ENCODE data around the gene TK1. TPM values are rescaled to one million over a fixed set of nuclear protein-coding genes. Genes with fewer than 3 reads are reported as not detected.
"Not testable (repeated sequence)": the region's sequence is repeated elsewhere in the genome, so short reads cannot be mapped to it uniquely, and the experiment has no call there.

TK1 gene, protein sequence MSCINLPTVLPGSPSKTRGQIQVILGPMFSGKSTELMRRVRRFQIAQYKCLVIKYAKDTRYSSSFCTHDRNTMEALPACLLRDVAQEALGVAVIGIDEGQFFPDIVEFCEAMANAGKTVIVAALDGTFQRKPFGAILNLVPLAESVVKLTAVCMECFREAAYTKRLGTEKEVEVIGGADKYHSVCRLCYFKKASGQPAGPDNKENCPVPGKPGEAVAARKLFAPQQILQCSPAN
- total RNA-seq, result 100 to 1,000 TPM; 145 to 164 TPM

DNA sequence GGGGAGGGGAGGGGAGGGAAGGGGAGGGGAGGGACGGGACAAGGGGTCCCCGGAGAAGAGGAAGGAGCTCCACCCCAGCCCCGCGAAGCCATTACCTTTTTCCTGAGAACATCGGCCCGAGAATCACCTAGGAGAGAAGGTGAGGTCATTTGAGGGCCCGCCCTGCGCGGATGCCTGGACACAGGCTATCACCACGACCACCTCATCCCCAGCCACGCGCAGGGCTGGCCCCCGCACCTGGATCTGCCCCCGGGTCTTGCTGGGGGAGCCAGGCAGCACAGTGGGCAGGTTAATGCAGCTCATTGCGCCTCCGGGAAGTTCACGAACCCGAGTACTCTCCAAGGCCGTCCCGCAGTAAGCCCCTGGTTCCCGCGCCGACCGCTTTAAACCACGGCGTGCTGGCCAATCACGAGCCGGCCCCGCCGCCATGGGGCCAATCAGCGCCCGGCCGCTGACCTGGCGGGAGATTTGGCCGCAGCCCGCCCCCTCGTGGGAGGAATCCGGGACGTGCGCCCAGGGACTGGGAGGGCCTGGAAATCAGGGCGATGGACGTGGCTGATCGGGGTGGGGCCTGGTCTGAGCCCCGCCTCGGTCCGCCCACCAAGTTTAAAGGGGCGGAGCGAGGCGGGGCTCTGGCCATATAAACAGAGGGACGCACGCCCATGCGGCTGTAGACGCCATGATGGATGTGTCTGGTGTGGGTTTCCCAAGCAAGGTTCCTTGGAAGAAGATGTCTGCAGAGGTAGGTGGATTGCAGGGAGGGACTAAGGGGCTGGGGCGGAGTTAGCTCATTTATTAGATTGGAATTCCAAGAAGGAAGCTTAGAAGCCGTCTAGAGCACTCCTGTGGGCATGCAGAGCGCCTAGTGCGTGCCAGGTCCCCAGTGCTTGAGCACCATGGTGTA is at the start of gene TK1, which contains the start of gene AFMID:
TSS of gene TK1 (minus strand) at position 361 of the 904 bp plus-strand sequence. CDS start at position 303, 58 bp downstream.
TSS of gene AFMID (plus strand) at position 671 of the 904 bp plus-strand sequence. CDS start at position 680, 9 bp downstream.
- CTCF ChIA-PET, result interaction anchor here (0.8 to 3.4 kb wide), 9 partner anchors 10 to 103 kb away, joined by 3 to 31 read pairs (median 5); no protein-coding TSS in a partner anchor
- no peaks in the 10 kb centered on the region for H3K27me3 Mint-ChIP-seq
- peak within 1 kb of the TSS; percentile 78 for H3K27ac Mint-ChIP-seq
- H3K36me3 Mint-ChIP-seq, result peaks cover 24% of the 10 kb centered on the region
- peak; percentile 97 for DNase-seq
- peak; percentile 95 for ATAC-seq
- H3K9me3 Mint-ChIP-seq (ENCODE audit: low read depth), result no peaks in the 10 kb centered on the region
- peaks cover 43% of the 10 kb centered on the region for H3K4me1 Mint-ChIP-seq
- H3K4me3 Mint-ChIP-seq, result peak within 1 kb of the TSS; percentile 81

DNA sequence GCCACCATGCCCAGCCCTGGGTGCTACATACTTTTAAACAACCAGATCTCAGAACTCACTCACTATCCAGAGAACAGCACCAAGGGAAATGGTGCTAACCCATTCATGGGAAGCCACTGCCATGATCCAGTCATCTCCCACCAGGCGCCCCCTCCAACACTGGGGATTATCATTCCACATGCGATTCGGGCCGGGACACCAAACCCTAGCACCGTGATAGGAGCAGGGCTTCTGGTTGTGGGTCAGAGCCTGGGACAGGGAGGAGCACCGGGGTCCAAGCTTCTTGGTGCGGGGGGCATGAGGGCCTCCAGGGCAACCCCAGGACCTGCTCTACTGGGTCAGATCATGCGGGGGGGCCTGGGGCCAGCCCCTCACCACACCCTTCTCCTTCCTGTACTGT is 49.0 kb upstream of the TK1 start:
- no peak overlapping the region for H3K4me3 Mint-ChIP-seq
- no peak for DNase-seq
- no peaks in the 10 kb centered on the region for H3K36me3 Mint-ChIP-seq
- CTCF ChIA-PET, result interaction anchor here (0.7 kb wide), 1 partner anchor 199 kb away, joined by 3 read pairs; no protein-coding TSS in a partner anchor
- no peak overlapping the region for H3K27ac Mint-ChIP-seq
- peaks cover 3% of the 10 kb centered on the region for H3K4me1 Mint-ChIP-seq
- no peaks in the 10 kb centered on the region for H3K9me3 Mint-ChIP-seq (ENCODE audit: low read depth)
- H3K27me3 Mint-ChIP-seq, result peaks cover 19% of the 10 kb centered on the region
- no peak for ATAC-seq

DNA sequence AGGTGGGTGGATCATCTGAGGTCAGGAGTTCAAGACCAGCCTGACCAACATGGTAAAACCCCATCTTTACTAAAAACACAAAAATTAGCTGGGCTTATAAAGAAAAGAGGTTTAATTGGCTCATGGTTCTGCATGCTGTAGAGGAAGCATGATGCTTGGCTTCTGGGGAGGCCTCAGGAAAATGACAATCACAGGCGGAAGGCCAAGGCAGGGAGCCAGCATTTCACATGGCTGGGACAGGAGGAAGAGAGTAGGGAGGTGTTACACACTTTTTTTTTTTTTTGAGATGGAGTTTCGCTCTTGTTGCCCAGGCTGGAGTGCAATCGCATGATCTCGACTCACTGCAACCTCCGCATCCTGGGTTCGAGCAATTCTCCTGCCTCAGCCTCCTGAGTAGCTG is 48.2 kb upstream of the TK1 start:
- H3K27me3 Mint-ChIP-seq, result peaks cover 28% of the 10 kb centered on the region
- H3K27ac Mint-ChIP-seq; H3K36me3 Mint-ChIP-seq; H3K9me3 Mint-ChIP-seq (ENCODE audit: low read depth); CTCF ChIA-PET; DNase-seq; H3K4me1 Mint-ChIP-seq; ATAC-seq; H3K4me3 Mint-ChIP-seq: not testable (repeated sequence)

DNA sequence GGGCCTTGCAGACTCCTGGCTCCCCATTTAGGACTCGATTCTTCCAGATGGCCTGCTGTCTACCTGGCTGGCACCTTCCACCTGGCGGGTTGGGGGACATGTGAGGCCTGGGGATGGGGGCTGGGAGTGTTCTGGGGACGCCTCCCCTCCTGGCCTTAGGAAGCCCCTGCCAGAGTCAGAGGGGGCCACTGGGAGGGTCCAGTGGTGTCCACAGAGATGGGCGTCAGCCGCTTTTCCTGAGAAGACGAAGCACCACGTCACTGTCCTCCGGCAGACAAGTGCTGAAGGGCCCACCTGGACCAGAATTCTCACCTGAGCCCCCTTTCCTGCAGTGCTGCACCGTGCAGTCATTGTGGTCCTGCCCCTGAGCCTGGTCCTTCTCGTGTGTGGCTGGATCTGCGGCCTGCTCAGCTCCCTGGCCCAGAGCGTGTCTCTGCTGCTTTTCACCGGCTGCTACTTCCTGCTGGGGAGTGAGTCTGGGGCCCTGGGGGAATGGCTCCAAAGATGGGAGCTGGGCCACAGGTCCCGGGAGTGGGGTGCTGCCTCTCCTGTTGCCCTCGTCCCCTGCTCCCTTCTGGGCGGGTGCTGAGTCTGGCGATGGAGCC is 47.5 kb upstream of the TK1 start:
- DNase-seq, result no peak
- no peak overlapping the region for H3K4me3 Mint-ChIP-seq
- H3K4me1 Mint-ChIP-seq, result peaks cover 3% of the 10 kb centered on the region
- no peaks in the 10 kb centered on the region for H3K9me3 Mint-ChIP-seq (ENCODE audit: low read depth)
- H3K36me3 Mint-ChIP-seq, result no peaks in the 10 kb centered on the region
- CTCF ChIA-PET, result interaction anchor here (0.6 kb wide), 1 partner anchor 257 kb away, joined by 3 read pairs; no protein-coding TSS in a partner anchor
- no peak overlapping the region for H3K27ac Mint-ChIP-seq
- ATAC-seq, result no peak
- peaks cover 28% of the 10 kb centered on the region for H3K27me3 Mint-ChIP-seq

DNA sequence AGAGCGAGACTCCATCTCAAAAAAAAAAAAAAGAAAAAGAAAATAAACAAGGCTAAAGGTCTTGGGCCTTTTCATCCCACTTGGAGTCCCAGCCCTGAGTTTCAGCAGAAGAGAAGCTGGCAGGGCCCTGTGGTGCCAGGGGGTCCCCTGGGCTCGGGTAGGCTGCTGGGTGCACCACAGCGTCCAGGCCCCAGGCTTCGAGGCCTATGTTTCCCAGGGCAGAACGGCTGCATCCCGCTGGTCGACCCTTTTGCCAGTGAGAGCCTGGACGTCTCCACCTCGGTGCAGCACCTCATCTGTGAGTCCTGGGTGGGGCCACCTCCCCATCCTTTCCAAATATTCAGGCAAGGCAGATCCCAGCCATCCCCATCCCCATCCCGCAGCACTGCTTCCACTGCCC is 46.8 kb upstream of the TK1 start:
- Mint-ChIP-seq H3K27me3 (peaks cover 28% of the 10 kb centered on the region), H3K27ac (no peak overlapping the region), H3K9me3 (ENCODE audit: low read depth) (no peaks in the 10 kb centered on the region), H3K4me1 (peaks cover 3% of the 10 kb centered on the region), H3K4me3 (no peak overlapping the region), H3K36me3 (no peaks in the 10 kb centered on the region)
- CTCF ChIA-PET, result no interaction called here
- ATAC-seq (no peak), DNase-seq (no peak)

DNA sequence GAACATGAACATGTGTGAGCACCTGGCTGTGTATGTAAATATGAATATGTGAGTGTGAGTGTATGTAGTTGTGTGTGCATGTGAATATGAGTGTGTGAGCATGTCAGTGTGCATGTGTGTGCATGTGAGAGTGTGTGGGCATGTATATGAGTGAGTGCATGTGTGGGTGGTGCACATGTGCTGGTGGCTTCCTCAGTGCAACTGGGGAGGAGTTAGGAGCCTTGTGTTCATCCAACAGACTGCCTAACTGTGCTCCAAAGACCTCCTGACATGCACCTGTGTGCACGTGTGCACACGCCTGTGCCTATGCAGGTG is 46.0 kb upstream of the TK1 start:
- H3K27me3 Mint-ChIP-seq, result peaks cover 28% of the 10 kb centered on the region
- H3K4me3 Mint-ChIP-seq, result no peak overlapping the region
- no peaks in the 10 kb centered on the region for H3K36me3 Mint-ChIP-seq
- DNase-seq (no peak), ATAC-seq (no peak)
- H3K27ac Mint-ChIP-seq, result no peak overlapping the region
- CTCF ChIA-PET, result no interaction called here
- H3K9me3 Mint-ChIP-seq (ENCODE audit: low read depth), result no peaks in the 10 kb centered on the region
- H3K4me1 Mint-ChIP-seq, result peaks cover 3% of the 10 kb centered on the region

DNA sequence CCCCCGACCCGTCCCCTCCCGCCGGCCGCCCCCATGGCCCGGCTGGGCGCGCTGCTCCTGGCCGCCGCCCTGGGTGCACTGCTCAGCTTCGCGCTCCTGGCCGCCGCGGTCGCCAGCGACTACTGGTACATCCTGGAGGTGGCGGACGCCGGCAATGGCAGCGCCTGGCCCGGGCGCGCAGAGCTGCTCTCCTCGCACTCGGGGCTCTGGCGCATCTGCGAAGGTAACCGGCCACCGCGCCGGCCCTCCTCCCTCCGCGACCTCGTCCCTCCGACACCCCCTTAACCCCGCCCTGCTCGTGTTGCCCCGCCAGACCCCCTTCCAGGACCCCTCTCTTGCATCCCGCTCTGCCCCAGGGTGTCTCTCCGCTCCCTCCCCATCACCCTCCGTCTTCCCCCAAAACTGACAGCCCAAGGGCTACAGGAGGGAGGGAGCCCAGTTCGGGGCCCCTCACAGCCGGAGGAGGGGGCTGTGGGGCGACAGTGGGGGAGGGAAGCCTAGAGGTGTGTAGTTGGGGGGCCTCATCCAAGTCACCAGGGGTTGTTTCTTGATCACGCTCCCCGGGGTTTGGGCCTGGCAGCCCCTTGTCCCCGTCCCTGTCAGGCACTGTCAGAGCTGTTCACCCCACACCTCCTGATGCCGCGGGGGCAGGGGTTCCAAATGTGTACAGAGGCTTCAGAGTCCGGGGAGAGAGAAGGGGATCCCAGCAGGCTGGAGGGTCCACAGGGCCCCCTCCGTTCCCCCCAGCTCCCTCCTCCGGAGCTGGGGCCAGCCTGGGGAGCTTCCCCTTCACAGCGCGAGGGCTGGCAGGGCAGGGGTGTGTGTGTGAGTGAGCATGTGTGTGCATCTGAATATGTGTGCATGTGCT is 45.4 kb upstream of the TK1 start:
- ATAC-seq (peak; percentile 77), DNase-seq (no peak)
- Mint-ChIP-seq H3K9me3 (ENCODE audit: low read depth) (no peaks in the 10 kb centered on the region), H3K27me3 (peaks cover 32% of the 10 kb centered on the region), H3K36me3 (no peaks in the 10 kb centered on the region), H3K4me1 (peaks cover 3% of the 10 kb centered on the region), H3K4me3 (no peak overlapping the region), H3K27ac (no peak overlapping the region)
- CTCF ChIA-PET, result interaction anchor here (0.7 kb wide), 1 partner anchor 206 kb away, joined by 3 read pairs; no protein-coding TSS in a partner anchor

DNA sequence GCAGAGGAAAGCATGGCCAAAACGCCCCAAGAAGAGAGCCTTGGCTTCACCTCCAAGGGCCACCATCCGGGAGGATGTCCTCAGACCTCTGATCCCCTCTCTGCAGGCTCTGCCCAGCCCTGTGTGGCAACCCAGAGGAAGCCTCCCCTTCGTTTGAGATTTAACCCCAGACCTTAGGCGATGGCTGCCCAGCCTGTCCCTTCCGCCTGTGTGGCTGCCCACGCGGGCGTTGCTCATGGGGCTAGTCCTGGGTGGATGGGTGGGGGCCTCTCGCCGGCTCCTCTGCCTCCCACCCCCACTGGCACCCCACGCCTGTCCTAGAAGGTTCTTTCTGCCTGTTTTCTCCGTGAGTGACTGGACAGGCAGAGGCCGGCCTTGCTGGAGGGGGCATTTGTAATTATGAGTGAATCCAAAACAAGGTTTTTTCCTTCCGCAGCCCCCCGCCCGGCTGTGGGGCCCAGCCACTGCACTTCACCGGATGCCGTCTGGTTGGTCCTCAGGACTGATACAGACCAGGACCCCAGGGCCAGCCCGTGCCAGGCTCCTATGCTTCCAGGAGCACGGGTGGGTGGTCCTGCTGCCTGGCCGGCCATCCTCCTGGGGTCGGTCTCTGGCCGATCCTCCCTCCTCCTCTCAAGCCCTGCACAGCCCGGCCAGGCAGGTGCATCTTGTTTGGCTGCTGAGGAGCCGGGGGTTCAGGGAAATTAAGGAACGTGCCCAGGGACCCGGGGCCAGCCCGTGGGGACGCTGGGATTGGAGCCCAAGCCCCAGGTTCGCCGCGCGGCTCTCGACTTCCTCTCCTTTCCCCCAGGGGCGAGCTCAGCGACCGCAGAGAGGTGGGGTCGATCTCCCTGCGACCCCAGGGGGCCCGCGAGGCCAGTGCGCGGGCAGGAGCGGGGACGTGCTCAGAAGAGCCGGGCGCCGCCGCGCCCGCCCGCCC is 44.4 kb upstream of the TK1 start, which contains the start of gene TMEM235:
TSS of gene TMEM235 (plus strand) at position 636 of the 940 bp plus-strand sequence. CDS start 393 bp downstream, outside the sequence.
- Mint-ChIP-seq H3K36me3 (no peaks in the 10 kb centered on the region), H3K4me3 (no peak within 1 kb of the TSS), H3K9me3 (ENCODE audit: low read depth) (no peaks in the 10 kb centered on the region), H3K4me1 (peaks cover 8% of the 10 kb centered on the region), H3K27ac (no peak within 1 kb of the TSS), H3K27me3 (peaks cover 33% of the 10 kb centered on the region)
- CTCF ChIA-PET, result interaction anchor here (0.7 kb wide), 1 partner anchor 207 kb away, joined by 3 read pairs; no protein-coding TSS in a partner anchor
- DNase-seq (no peak), ATAC-seq (no peak)

DNA sequence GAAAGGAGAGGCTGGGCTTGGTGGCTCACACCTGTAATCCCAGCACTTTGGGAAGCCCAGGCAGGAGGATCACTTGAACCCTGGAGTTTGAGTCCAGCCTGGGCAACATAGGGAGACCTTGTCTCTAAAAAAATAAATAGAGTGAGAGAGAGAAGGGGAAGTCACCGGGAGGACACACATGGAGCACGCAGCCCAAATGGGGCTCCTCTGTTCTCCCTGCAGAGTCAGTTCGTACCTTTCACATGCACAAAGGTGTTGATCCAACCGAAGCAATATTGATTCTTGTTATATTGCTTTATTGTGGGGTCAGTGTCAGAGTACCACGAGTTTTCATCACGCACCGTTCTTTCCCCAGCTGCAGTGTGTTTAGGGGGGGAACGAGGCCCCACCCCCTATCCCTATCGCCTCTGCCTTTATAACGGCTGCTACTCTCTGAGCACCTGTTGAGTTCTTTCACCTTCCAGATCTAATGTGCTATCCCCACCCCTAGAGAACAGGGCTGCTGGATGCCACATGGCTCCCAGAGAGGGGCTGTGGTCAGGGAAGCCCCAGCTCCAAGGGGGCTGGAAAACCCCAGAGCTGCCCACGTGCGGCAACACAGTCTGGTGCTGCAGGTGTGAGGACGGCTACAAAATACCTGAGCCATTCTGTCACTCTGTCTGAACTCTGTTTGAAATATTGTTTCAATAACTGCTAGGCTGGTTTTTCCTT is 43.6 kb upstream of the TK1 start:
- Mint-ChIP-seq H3K36me3 (no peaks in the 10 kb centered on the region), H3K27me3 (peaks cover 33% of the 10 kb centered on the region), H3K9me3 (ENCODE audit: low read depth) (no peaks in the 10 kb centered on the region), H3K4me1 (peaks cover 8% of the 10 kb centered on the region), H3K4me3 (no peak overlapping the region), H3K27ac (no peak overlapping the region)
- ATAC-seq, result no peak
- CTCF ChIA-PET, result no interaction called here
- no peak for DNase-seq

DNA sequence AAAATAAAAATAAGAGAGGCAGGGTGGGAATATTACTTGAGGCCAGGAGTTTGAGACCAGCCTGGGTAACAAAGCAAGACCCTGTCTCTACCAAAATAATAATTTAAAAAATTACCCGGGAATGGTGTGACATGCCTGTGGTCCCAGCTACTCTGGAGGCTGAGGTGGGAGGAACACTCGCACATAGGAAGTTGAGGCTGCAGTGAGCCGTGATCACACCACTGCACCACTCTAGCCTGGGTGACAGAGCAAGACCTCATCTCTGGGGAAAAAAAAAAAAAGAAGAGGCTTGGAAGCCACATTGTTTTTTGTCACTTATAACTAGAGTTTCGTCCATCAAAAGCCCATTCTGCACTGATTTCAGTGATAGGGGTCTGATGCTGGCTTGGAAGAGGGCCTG is 41.3 kb upstream of the TK1 start:
- Mint-ChIP-seq H3K27ac (no peak overlapping the region), H3K27me3 (peaks cover 33% of the 10 kb centered on the region), H3K4me1 (peaks cover 8% of the 10 kb centered on the region), H3K4me3 (no peak overlapping the region), H3K36me3 (peaks cover 14% of the 10 kb centered on the region), H3K9me3 (ENCODE audit: low read depth) (no peaks in the 10 kb centered on the region)
- DNase-seq (no peak), ATAC-seq (no peak)
- CTCF ChIA-PET, result interaction anchor here (1.5 kb wide), 1 partner anchor 193 kb away, joined by 3 read pairs; no protein-coding TSS in a partner anchor

DNA sequence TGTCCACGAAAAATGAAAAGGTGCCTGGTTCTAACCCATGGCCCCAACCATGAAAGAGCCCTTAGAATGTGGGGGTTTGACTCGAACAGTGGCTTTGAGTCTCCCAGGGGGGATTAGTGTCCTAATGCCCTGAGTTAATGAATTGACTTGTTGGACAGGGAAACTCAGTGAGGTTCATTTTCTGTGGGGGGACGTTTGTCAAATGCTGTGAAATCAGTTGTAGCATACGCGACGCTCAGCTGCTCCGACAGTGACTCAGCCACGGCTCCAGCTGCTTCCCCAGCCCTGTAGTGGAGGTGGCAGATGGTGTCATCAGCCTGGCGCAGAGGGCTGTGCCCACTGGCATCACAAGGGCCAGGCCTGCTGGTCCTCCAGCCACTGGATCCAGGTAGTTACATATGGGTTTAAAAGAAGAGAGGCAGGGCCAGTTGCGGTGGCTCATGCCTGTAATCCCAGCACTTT is 40.6 kb upstream of the TK1 start:
- ATAC-seq (no peak), DNase-seq (no peak)
- peaks cover 6% of the 10 kb centered on the region for H3K4me1 Mint-ChIP-seq
- H3K36me3 Mint-ChIP-seq, result peaks cover 19% of the 10 kb centered on the region
- no peaks in the 10 kb centered on the region for H3K9me3 Mint-ChIP-seq (ENCODE audit: low read depth)
- peaks cover 26% of the 10 kb centered on the region for H3K27me3 Mint-ChIP-seq
- H3K27ac Mint-ChIP-seq, result no peak overlapping the region
- H3K4me3 Mint-ChIP-seq, result no peak overlapping the region
- CTCF ChIA-PET, result interaction anchor here (1.5 kb wide), 1 partner anchor 194 kb away, joined by 3 read pairs; no protein-coding TSS in a partner anchor

All from activated CD8-positive, alpha-beta memory T cell treated with anti-CD3 and anti-CD28 coated beads, Interleukin-2, amount 10 ng/mL, durations not matched to agents 7 days and 5 days (primary cell).